ENCODE data around the gene FANCE. TPM values are rescaled to one million over a fixed set of nuclear protein-coding genes. Genes with fewer than 3 reads are reported as not detected.
A peak's percentile ranks its signal among the peaks of the same experiment; 100 is the strongest.

Gene FANCE
- polyA plus RNA-seq, 1 donor (not counting 4 experiments of a cell fraction or from before 2014, with no cell fraction given): 6.4 TPM

- Histone ChIP-seq H2AFZ (ENCODE audit: control insufficient read depth, low read length) (no peak overlapping the region), H3K79me2 (ENCODE audit: control insufficient read depth, insufficient read depth, low read length) (peaks cover 5% of the 10 kb centered on the region), H3K9ac (ENCODE audit: control insufficient read depth, extremely low read depth, insufficient read depth, low read length) (no peak overlapping the region), H3K4me2 (ENCODE audit: control insufficient read depth, extremely low read depth, insufficient read depth, low read depth, low read length) (no peak overlapping the region), H3K27me3 (ENCODE audit: control insufficient read depth, extremely low read depth, insufficient read depth, low read length) (no peaks in the 10 kb centered on the region), H3K27ac (ENCODE audit: control insufficient read depth, insufficient read depth, low read length) (no peak overlapping the region), H3K36me3 (ENCODE audit: control insufficient read depth in 2 of 2, extremely low read depth in 1 of 2, insufficient read depth in 2 of 2, low read length in 2 of 2) (peaks cover 30 to 32% of the 10 kb centered on the region in 2 experiments), H3K4me1 (ENCODE audit: control insufficient read depth, extremely low read depth, insufficient read depth, low read length) (no peaks in the 10 kb centered on the region), H3K9me1 (ENCODE audit: control insufficient read depth, extremely low read depth, insufficient read depth, low read length) (no peaks in the 10 kb centered on the region), H4K20me1 (ENCODE audit: control insufficient read depth, extremely low read depth, insufficient read depth, low read length) (peaks cover 5% of the 10 kb centered on the region), H3K4me3 (ENCODE audit: control insufficient read depth in 2 of 3, extremely low read depth in 1 of 3, insufficient read depth in 2 of 3, low read depth in 1 of 3, low read length in 3 of 3) (no peak overlapping the region), H3K9me3 (ENCODE audit: control insufficient read depth, low read depth, low read length) (no peaks in the 10 kb centered on the region)
- FAIRE-seq (no peak), DNase-seq (ENCODE audit: low read depth, low spot score) (no peak)
- no peak for TF ChIP-seq CTCF (optimal IDR thresholded peaks at IDR 0.05 in 1 of 3, IDR thresholded peaks at IDR 0.05 in 1 of 3, conservative IDR thresholded peaks at IDR 0.05 in 1 of 3; ENCODE audit: extremely low read depth in 1 of 3, insufficient read depth in 2 of 3, low read length in 3 of 3)
- no peak for TF ChIP-seq EZH2 (IDR thresholded peaks at IDR 0.05; ENCODE audit: low read length)
- dilution Hi-C loops (cut with MboI; ENCODE audit: extremely low pct_ligation_motif_present, low sequenced_read_pairs): no loop called here
Observed at GRCh38 chr6:35417979-35418661, 34.0 kb upstream of the FANCE start.

DNA sequence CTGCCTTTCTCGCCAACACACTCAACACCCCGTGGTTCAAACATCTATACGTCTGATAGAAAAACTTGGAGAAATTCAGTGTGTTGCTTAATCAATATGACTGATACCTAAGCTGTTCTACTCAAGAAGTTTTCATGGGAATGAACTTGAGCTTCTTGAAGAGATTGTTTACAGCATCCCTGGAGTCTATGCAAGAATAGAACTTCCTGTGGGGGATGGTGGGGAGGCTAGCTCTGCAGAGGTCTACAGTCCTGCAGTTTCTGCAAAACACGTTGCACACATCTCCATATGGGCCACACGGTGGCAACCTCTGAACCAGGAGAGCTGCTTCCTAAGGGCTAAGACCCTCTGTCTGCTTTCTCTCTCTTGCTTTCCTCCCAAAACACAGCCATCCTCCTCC is 32.7 kb upstream of the FANCE start:
- Histone ChIP-seq H3K9ac (ENCODE audit: control insufficient read depth, extremely low read depth, insufficient read depth, low read length) (no peak overlapping the region), H3K9me1 (ENCODE audit: control insufficient read depth, extremely low read depth, insufficient read depth, low read length) (no peaks in the 10 kb centered on the region), H3K27me3 (ENCODE audit: control insufficient read depth, extremely low read depth, insufficient read depth, low read length) (no peaks in the 10 kb centered on the region), H3K27ac (ENCODE audit: control insufficient read depth, insufficient read depth, low read length) (no peak overlapping the region), H4K20me1 (ENCODE audit: control insufficient read depth, extremely low read depth, insufficient read depth, low read length) (peaks cover 5% of the 10 kb centered on the region), H3K9me3 (ENCODE audit: control insufficient read depth, low read depth, low read length) (no peaks in the 10 kb centered on the region), H3K4me1 (ENCODE audit: control insufficient read depth, extremely low read depth, insufficient read depth, low read length) (no peaks in the 10 kb centered on the region), H3K36me3 (ENCODE audit: control insufficient read depth in 2 of 2, extremely low read depth in 1 of 2, insufficient read depth in 2 of 2, low read length in 2 of 2) (peaks cover 35 to 38% of the 10 kb centered on the region in 2 experiments), H3K4me2 (ENCODE audit: control insufficient read depth, extremely low read depth, insufficient read depth, low read depth, low read length) (no peak overlapping the region), H3K4me3 (ENCODE audit: control insufficient read depth in 2 of 3, extremely low read depth in 1 of 3, insufficient read depth in 2 of 3, low read depth in 1 of 3, low read length in 3 of 3) (no peak overlapping the region), H2AFZ (ENCODE audit: control insufficient read depth, low read length) (no peak overlapping the region), H3K79me2 (ENCODE audit: control insufficient read depth, insufficient read depth, low read length) (peaks cover 5% of the 10 kb centered on the region)
- dilution Hi-C loops (cut with MboI; ENCODE audit: extremely low pct_ligation_motif_present, low sequenced_read_pairs): no loop called here
- FAIRE-seq: no peak
- TF ChIP-seq EZH2 (IDR thresholded peaks at IDR 0.05; ENCODE audit: low read length): no peak
- TF ChIP-seq CTCF (optimal IDR thresholded peaks at IDR 0.05 in 1 of 3, IDR thresholded peaks at IDR 0.05 in 1 of 3, conservative IDR thresholded peaks at IDR 0.05 in 1 of 3; ENCODE audit: extremely low read depth in 1 of 3, insufficient read depth in 2 of 3, low read length in 3 of 3): peak in 1 of 3 experiments; percentile 9
- no peak for DNase-seq (ENCODE audit: low read depth, low spot score)
